Suprapubic skin (tissue), 4 donors: ENCODE data around the gene B3GNT7. TPM values are rescaled to one million over a fixed set of nuclear protein-coding genes. Genes with fewer than 3 reads are reported as not detected.

Experiments used
- DNase-seq, 2 donors: peaks; one replicate each; pipeline ENCODE4 v3.0.0-alpha.2; 2019; ENCODE audit warnings: low spot score in 2 of 2
- H3K27ac ChIP-seq: fragments of 200-600 bp; sonication (generic); one replicate; pipeline ENCODE4 v1.5.1; 2019
- H3K27me3 ChIP-seq: fragments of 200-600 bp; sonication (generic); one replicate; pipeline ENCODE4 v1.5.1; 2019
- H3K36me3 ChIP-seq: fragments of 200-600 bp; sonication (generic); one replicate; pipeline ENCODE4 v1.5.1; 2019
- H3K4me1 ChIP-seq: fragments of 200-600 bp; sonication (generic); one replicate; pipeline ENCODE4 v1.5.1; 2019
- H3K4me3 ChIP-seq: fragments of 200-600 bp; sonication (generic); one replicate; pipeline ENCODE4 v1.5.1; 2019; ENCODE audit warnings: mild to moderate bottlenecking
- H3K9me3 ChIP-seq: fragments of 200-600 bp; sonication (generic); one replicate; pipeline ENCODE4 v1.5.1; 2019
- CTCF ChIP-seq, 2 donors: fragments of 200-600 bp in 1 of 2; fragments of 450-650 bp in 1 of 2; sonication (generic) in 1 of 2; IDR thresholded peaks; one replicate each; pipeline ENCODE4 v1.5.1; 2016 to 2019; ENCODE audit warnings: antibody characterized with exemption in 2 of 2, mild to moderate bottlenecking in 1 of 2, moderate library complexity in 1 of 2
- EP300 ChIP-seq: sonication (generic); formaldehyde crosslinking; IDR thresholded peaks from one replicate; pipeline ENCODE4 v1.6.1; 2017; ENCODE audit warnings: antibody characterized with exemption
- POLR2A ChIP-seq, 2 donors: fragments of 450-650 bp; IDR thresholded peaks; one replicate each; pipeline ENCODE4 v1.6.1; 2017; ENCODE audit warnings: antibody characterized with exemption in 2 of 2, mild to moderate bottlenecking in 2 of 2, moderate library complexity in 2 of 2
- POLR2AphosphoS5 ChIP-seq, 3 donors: sonication (generic); formaldehyde crosslinking; IDR thresholded peaks; one replicate each; pipeline ENCODE4 v1.6.1; 2017; ENCODE audit warnings: antibody characterized with exemption in 3 of 3
- whole genome bisulfite sequencing: methylation state at CpG from one replicate; pipeline ENCODE4 v1.1.5; 2018; 5-methylcytosine and 5-hydroxymethylcytosine counted together
- total RNA-seq, 4 donors: library from RNA; depleted of rRNA; stranded (reverse); fragments of >200 nt; gene quantifications; one replicate each; pipeline ENCODE4 v1.1.0, GENCODE V29; 2016

Gene B3GNT7
- total RNA-seq, 4 donors from 2014 or later = 1.3 to 1.5 (median 1.4) TPM

GRCh38 chr2:231390667-231391066 is 4.8 kb upstream of the B3GNT7 start:
- H3K27me3 ChIP-seq = peaks cover 14% of the 10 kb centered on the region
- no peaks in the 10 kb centered on the region for H3K36me3 ChIP-seq
- no peak overlapping the region for H3K4me3 ChIP-seq
- TF ChIP-seq POLR2A (IDR thresholded peaks at IDR 0.05) (no peak), POLR2AphosphoS5 (IDR thresholded peaks at IDR 0.05) (no peak), EP300 (no peak), CTCF (IDR thresholded peaks at IDR 0.05) (no peak)
- DNase-seq = no peak
- WGBS = 83% methylated on average over 8 of the region's 8 CpGs
- no peak overlapping the region for H3K27ac ChIP-seq
- no peaks in the 10 kb centered on the region for H3K9me3 ChIP-seq
- peaks cover 9% of the 10 kb centered on the region for H3K4me1 ChIP-seq

GRCh38 chr2:231391981-231392380 is 3.5 kb upstream of the B3GNT7 start:
- Histone ChIP-seq H3K9me3 (no peaks in the 10 kb centered on the region), H3K4me3 (no peak overlapping the region), H3K27me3 (peaks cover 25% of the 10 kb centered on the region), H3K4me1 (peaks cover 16% of the 10 kb centered on the region), H3K36me3 (no peaks in the 10 kb centered on the region), H3K27ac (no peak overlapping the region)
- DNase-seq = no peak
- TF ChIP-seq EP300 (no peak), POLR2A (IDR thresholded peaks at IDR 0.05) (no peak), CTCF (IDR thresholded peaks at IDR 0.05) (no peak), POLR2AphosphoS5 (IDR thresholded peaks at IDR 0.05) (no peak)
- 66% methylated on average over 5 of the region's 7 CpGs for WGBS

GRCh38 chr2:231392431-231393148 is 2.9 kb upstream of the B3GNT7 start:
- Histone ChIP-seq H3K4me1 (peaks cover 16% of the 10 kb centered on the region), H3K4me3 (no peak overlapping the region), H3K27me3 (peaks cover 25% of the 10 kb centered on the region), H3K9me3 (no peaks in the 10 kb centered on the region), H3K27ac (no peak overlapping the region), H3K36me3 (no peaks in the 10 kb centered on the region)
- WGBS = 89% methylated on average over 14 of the region's 14 CpGs
- TF ChIP-seq CTCF (IDR thresholded peaks at IDR 0.05) = no peak
- no peak for DNase-seq

- H3K36me3 ChIP-seq = no peaks in the 10 kb centered on the region
- peaks cover 25% of the 10 kb centered on the region for H3K27me3 ChIP-seq
- DNase-seq = no peak
- 86% methylated on average over 13 of the region's 17 CpGs for WGBS
- TF ChIP-seq EP300 (no peak), CTCF (IDR thresholded peaks at IDR 0.05) (no peak), POLR2A (IDR thresholded peaks at IDR 0.05) (no peak), POLR2AphosphoS5 (IDR thresholded peaks at IDR 0.05) (no peak)
- no peak overlapping the region for H3K4me3 ChIP-seq
- H3K9me3 ChIP-seq = no peaks in the 10 kb centered on the region
- peaks cover 16% of the 10 kb centered on the region for H3K4me1 ChIP-seq
- H3K27ac ChIP-seq = no peak overlapping the region
These were observed 2.1 kb upstream of the B3GNT7 start for GRCh38 chr2:231393149-231394131.
